Smooth muscle cell (in vitro differentiated cells): ENCODE data around the gene CFAP74. TPM values are rescaled to one million over a fixed set of nuclear protein-coding genes. Genes with fewer than 3 reads are reported as not detected.

Source experiments
- DNase-seq: peaks from one replicate; lab custom pipeline; 2025; ENCODE audit not compliant: unreplicated experiment; lab: John Stamatoyannopoulos, UW
- H2AFZ ChIP-seq: fragments of 200-600 bp; sonication (generic); 2 replicates; pipeline ENCODE4 v1.6.0; 2016; ENCODE audit warnings: antibody characterized with exemption, low read depth, mild to moderate bottlenecking
- H3F3A ChIP-seq: fragments of 200-600 bp; sonication (generic); 2 replicates; pipeline ENCODE4 v1.6.0; 2017; ENCODE audit warnings: antibody characterized with exemption, low read depth
- H3K27ac ChIP-seq: fragments of 200-600 bp; sonication (generic); 2 replicates; pipeline ENCODE4 v1.5.1; 2016; ENCODE audit warnings: low read depth, mild to moderate bottlenecking
- H3K27me3 ChIP-seq: fragments of 200-600 bp; sonication (generic); 2 replicates; pipeline ENCODE4 v1.6.1; 2016; ENCODE audit warnings: low read depth, mild to moderate bottlenecking
- H3K36me3 ChIP-seq: fragments of 200-600 bp; sonication (generic); 2 replicates; pipeline ENCODE4 v1.5.1; 2016; ENCODE audit warnings: low read depth
- H3K4me1 ChIP-seq: fragments of 200-600 bp; sonication (generic); 2 replicates; pipeline ENCODE4 v1.5.1; 2016; ENCODE audit warnings: low read depth
- H3K4me2 ChIP-seq: fragments of 200-600 bp; sonication (generic); 2 replicates; pipeline ENCODE4 v1.6.0; 2016; ENCODE audit warnings: mild to moderate bottlenecking
- H3K4me3 ChIP-seq: fragments of 200-600 bp; sonication (generic); 2 replicates; pipeline ENCODE4 v1.5.1; 2016; ENCODE audit warnings: mild to moderate bottlenecking
- H3K79me2 ChIP-seq: fragments of 200-600 bp; sonication (generic); 2 replicates; pipeline ENCODE4 v1.6.0; 2016; ENCODE audit warnings: low read depth, mild to moderate bottlenecking
- H3K9ac ChIP-seq: fragments of 200-600 bp; sonication (generic); 2 replicates; pipeline ENCODE4 v1.6.0; 2016; ENCODE audit warnings: low read depth
- H3K9me3 ChIP-seq: fragments of 200-600 bp; sonication (generic); replicated peaks from 2 replicates; pipeline ENCODE4 v1.5.1; 2016; ENCODE audit warnings: low read depth
- H4K20me1 ChIP-seq: fragments of 200-600 bp; sonication (generic); 2 replicates; pipeline ENCODE4 v1.6.0; 2016; ENCODE audit warnings: low read depth
- WGBS: methylation state at CpG from one replicate; pipeline ENCODE4 v1.1.7; 2016; ENCODE audit warnings: low lambda C conversion rate; 5-methylcytosine and 5-hydroxymethylcytosine counted together
- polyA plus RNA-seq: library from polyadenylated mRNA; unstranded; fragments of >200 nt; fragmentation: Nextera tagmentation; extraction: Ambion mirVana; gene quantifications from 2 replicates; pipeline ENCODE4 v1.2.1, GENCODE V29; 2016
- total RNA-seq: library from RNA; depleted of rRNA; stranded (reverse); fragments of >200 nt; gene quantifications from 2 replicates; pipeline ENCODE4 v1.2.3, GENCODE V29; 2014
- TF ChIP-seq, protein P1 (sequence below): fragments of 200-600 bp; sonication (generic); IDR thresholded peaks from 2 replicates; pipeline ENCODE4 v1.5.1; 2017; ENCODE audit warnings: borderline replicate concordance, mild to moderate bottlenecking, antibody characterized with exemption; ENCODE audit not compliant: insufficient read depth, poor library complexity, severe bottlenecking

CFAP74 gene
- total and polyA plus RNA-seq, 2 experiments from 2014 or later: not detected

- H4K20me1 ChIP-seq: no peaks in the 10 kb centered on the region
- H3K4me1 ChIP-seq: no peaks in the 10 kb centered on the region
- TF ChIP-seq, protein P1, sequence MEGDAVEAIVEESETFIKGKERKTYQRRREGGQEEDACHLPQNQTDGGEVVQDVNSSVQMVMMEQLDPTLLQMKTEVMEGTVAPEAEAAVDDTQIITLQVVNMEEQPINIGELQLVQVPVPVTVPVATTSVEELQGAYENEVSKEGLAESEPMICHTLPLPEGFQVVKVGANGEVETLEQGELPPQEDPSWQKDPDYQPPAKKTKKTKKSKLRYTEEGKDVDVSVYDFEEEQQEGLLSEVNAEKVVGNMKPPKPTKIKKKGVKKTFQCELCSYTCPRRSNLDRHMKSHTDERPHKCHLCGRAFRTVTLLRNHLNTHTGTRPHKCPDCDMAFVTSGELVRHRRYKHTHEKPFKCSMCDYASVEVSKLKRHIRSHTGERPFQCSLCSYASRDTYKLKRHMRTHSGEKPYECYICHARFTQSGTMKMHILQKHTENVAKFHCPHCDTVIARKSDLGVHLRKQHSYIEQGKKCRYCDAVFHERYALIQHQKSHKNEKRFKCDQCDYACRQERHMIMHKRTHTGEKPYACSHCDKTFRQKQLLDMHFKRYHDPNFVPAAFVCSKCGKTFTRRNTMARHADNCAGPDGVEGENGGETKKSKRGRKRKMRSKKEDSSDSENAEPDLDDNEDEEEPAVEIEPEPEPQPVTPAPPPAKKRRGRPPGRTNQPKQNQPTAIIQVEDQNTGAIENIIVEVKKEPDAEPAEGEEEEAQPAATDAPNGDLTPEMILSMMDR: no peak
- no peak for DNase-seq
- no peak overlapping the region for H3K4me2 ChIP-seq
- H3K79me2 ChIP-seq: no peaks in the 10 kb centered on the region
- H3K4me3 ChIP-seq: no peak overlapping the region
- WGBS: 92% methylated on average over 24 of the region's 26 CpGs
- H3K27me3 ChIP-seq: no peaks in the 10 kb centered on the region
- H3K36me3 ChIP-seq: no peaks in the 10 kb centered on the region
- no peak overlapping the region for H3K27ac ChIP-seq
- no peak overlapping the region for H3K9ac ChIP-seq
- no peak overlapping the region for H2AFZ ChIP-seq
- no peaks in the 10 kb centered on the region for H3K9me3 ChIP-seq
- H3F3A ChIP-seq: no peaks in the 10 kb centered on the region
Measured at GRCh38 chr1:2028870-2029560, 25.4 kb upstream of the CFAP74 start.

- Histone ChIP-seq H3K4me1 (no peaks in the 10 kb centered on the region), H3K27me3 (no peaks in the 10 kb centered on the region)
Measured at GRCh38 chr1:2027961-2028583, 24.5 kb upstream of the CFAP74 start.

GRCh38 chr1:2025491-2025981 lies 21.9 kb upstream of the CFAP74 start:
- H3K36me3 ChIP-seq: no peaks in the 10 kb centered on the region
- H3K9ac ChIP-seq: no peak overlapping the region
- 92% methylated on average over 34 of the region's 39 CpGs for WGBS
- peaks cover 21% of the 10 kb centered on the region for H3K27me3 ChIP-seq
- H3K4me1 ChIP-seq: no peaks in the 10 kb centered on the region
- DNase-seq: no peak
- H3K79me2 ChIP-seq: no peaks in the 10 kb centered on the region
- no peak overlapping the region for H2AFZ ChIP-seq
- H3K4me2 ChIP-seq: no peak overlapping the region
- TF ChIP-seq, protein P1: no peak
- no peaks in the 10 kb centered on the region for H4K20me1 ChIP-seq
- H3K27ac ChIP-seq: no peak overlapping the region
- no peak overlapping the region for H3K4me3 ChIP-seq
- H3K9me3 ChIP-seq: no peaks in the 10 kb centered on the region
- H3F3A ChIP-seq: no peaks in the 10 kb centered on the region

More at GRCh38 chr1:2027961-2028583, 24.5 kb upstream of the CFAP74 start:
- Histone ChIP-seq H3K79me2 (no peaks in the 10 kb centered on the region), H3K4me3 (no peak overlapping the region), H3K9ac (no peak overlapping the region), H4K20me1 (no peaks in the 10 kb centered on the region), H3K36me3 (no peaks in the 10 kb centered on the region), H2AFZ (no peak overlapping the region), H3K4me2 (no peak overlapping the region), H3F3A (no peaks in the 10 kb centered on the region), H3K9me3 (no peaks in the 10 kb centered on the region), H3K27ac (no peak overlapping the region)
- TF ChIP-seq, protein P1: no peak
- no peak for DNase-seq
- 93% methylated on average over 32 of the region's 46 CpGs for WGBS
